Neural progenitor cell (in vitro differentiated cells): ENCODE measurements around the gene GRK6. TPM values are rescaled to one million over a fixed set of nuclear protein-coding genes. Genes with fewer than 3 reads are reported as not detected.

Experiments used
- DNase-seq: peaks from one replicate; pipeline ENCODE4 v3.0.0-alpha.2; 2016; ENCODE audit warnings: low spot score
- H2AFZ ChIP-seq: fragments of 200-600 bp; sonication (generic); replicated peaks from 2 replicates; pipeline ENCODE4 v1.6.1; 2016; ENCODE audit warnings: antibody characterized with exemption
- H3F3A ChIP-seq: fragments of 200-600 bp; sonication (generic); 2 replicates; pipeline ENCODE4 v1.6.1; 2016; ENCODE audit warnings: antibody characterized with exemption, low read depth
- H3K27ac ChIP-seq: fragments of 200-600 bp; sonication (generic); 2 replicates; pipeline ENCODE4 v1.5.1; 2016; ENCODE audit warnings: mild to moderate bottlenecking
- H3K27me3 ChIP-seq: fragments of 200-600 bp; sonication (generic); 2 replicates; pipeline ENCODE4 v1.6.1; 2016; ENCODE audit warnings: mild to moderate bottlenecking, moderate library complexity
- H3K36me3 ChIP-seq: fragments of 200-600 bp; sonication (generic); 2 replicates; pipeline ENCODE4 v1.5.1; 2016
- H3K4me1 ChIP-seq: fragments of 200-600 bp; sonication (generic); 2 replicates; pipeline ENCODE4 v1.6.1; 2016; ENCODE audit warnings: mixed run types
- H3K4me2 ChIP-seq: fragments of 200-600 bp; sonication (generic); 2 replicates; pipeline ENCODE4 v1.6.1; 2016
- H3K4me3 ChIP-seq: fragments of 200-600 bp; sonication (generic); 2 replicates; pipeline ENCODE4 v1.5.1; 2016
- H3K79me2 ChIP-seq: fragments of 200-600 bp; sonication (generic); 2 replicates; pipeline ENCODE4 v1.6.1; 2016; ENCODE audit warnings: low read depth
- H3K9ac ChIP-seq: fragments of 200-600 bp; sonication (generic); 2 replicates; pipeline ENCODE4 v1.6.1; 2016
- H3K9me3 ChIP-seq: fragments of 200-600 bp; sonication (generic); 2 replicates; pipeline ENCODE4 v1.5.1; 2016; ENCODE audit warnings: low read depth
- H4K20me1 ChIP-seq: fragments of 200-600 bp; sonication (generic); 2 replicates; pipeline ENCODE4 v1.6.1; 2016; ENCODE audit warnings: low read depth
- H3K27ac Mint-ChIP-seq: 3 replicates; pipeline ENCODE4 v1.8.0; 2021; ENCODE audit warnings: mixed read lengths
- H3K27me3 Mint-ChIP-seq: 2 replicates; pipeline ENCODE4 v1.8.0; 2022; ENCODE audit warnings: low read depth, mild to moderate bottlenecking, inconsistent platforms, moderate library complexity, mixed read lengths; ENCODE audit not compliant: insufficient read depth
- H3K36me3 Mint-ChIP-seq: 3 replicates; pipeline ENCODE4 v1.8.0; 2021; ENCODE audit warnings: mixed read lengths
- H3K4me1 Mint-ChIP-seq: 3 replicates; pipeline ENCODE4 v1.8.0; 2021; ENCODE audit warnings: mixed read lengths
- H3K4me3 Mint-ChIP-seq: 3 replicates; pipeline ENCODE4 v1.8.0; 2021; ENCODE audit warnings: mild to moderate bottlenecking, moderate library complexity, mixed read lengths
- H3K9me3 Mint-ChIP-seq: 3 replicates; pipeline ENCODE4 v1.8.0; 2020; ENCODE audit warnings: mixed read lengths
- EZH2 ChIP-seq: fragments of 200-600 bp; sonication (generic); IDR thresholded peaks from 2 replicates; pipeline ENCODE4 v1.6.1; 2017; ENCODE audit warnings: antibody characterized with exemption, mild to moderate bottlenecking, moderate library complexity
- EZH2phosphoT487 ChIP-seq: fragments of 200-600 bp; sonication (generic); IDR thresholded peaks from 2 replicates; pipeline ENCODE4 v1.6.1; 2017; ENCODE audit warnings: antibody characterized with exemption
- total RNA-seq: library from RNA; depleted of rRNA; stranded (reverse); fragments of >200 nt; gene quantifications from 2 replicates; pipeline ENCODE4 v1.2.3, GENCODE V29; 2015; ENCODE audit warnings: low replicate concordance
- TF ChIP-seq, protein P1 (sequence below): fragments of 200-600 bp; sonication (generic); IDR thresholded peaks from 2 replicates; pipeline ENCODE4 v1.5.1; 2017; ENCODE audit warnings: antibody characterized with exemption, mild to moderate bottlenecking

GRK6 gene
- total RNA-seq, 1 donor from 2014 or later = 24.0 TPM

DNA sequence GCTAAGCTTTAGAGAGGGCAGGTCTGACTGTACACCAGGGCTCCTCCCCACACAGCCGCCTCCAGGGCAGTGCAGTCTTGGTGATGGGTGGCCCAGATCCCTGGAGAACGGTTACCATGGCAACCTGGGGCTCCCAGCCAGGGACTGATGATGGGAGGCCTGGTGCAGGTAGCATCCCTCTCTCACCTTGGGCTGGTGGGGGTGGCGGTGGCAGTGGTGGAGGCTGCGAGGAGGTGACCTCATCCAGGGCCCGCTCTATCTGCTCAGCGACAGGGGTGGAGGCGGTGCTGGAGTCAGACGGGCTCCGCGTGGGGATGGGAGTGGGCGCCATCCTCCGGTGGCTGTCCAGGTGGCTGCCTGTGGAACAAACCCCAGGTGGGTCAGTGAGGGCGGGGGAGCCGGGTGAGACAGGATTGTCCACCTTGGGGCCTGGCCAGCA is 32.5 kb downstream of the GRK6 start:
- H3K4me3 ChIP-seq = no peak overlapping the region
- Mint-ChIP-seq H3K36me3 (peaks cover 24% of the 10 kb centered on the region), H3K9me3 (no peaks in the 10 kb centered on the region), H3K27me3 (peaks cover 4% of the 10 kb centered on the region), H3K4me3 (no peak overlapping the region), H3K4me1 (peaks cover 30% of the 10 kb centered on the region), H3K27ac (no peak overlapping the region)
- H3K9me3 ChIP-seq = no peaks in the 10 kb centered on the region
- no peak overlapping the region for H3K27ac ChIP-seq
- peak; percentile 49 for DNase-seq
- no peak overlapping the region for H3K4me2 ChIP-seq
- H3K27me3 ChIP-seq = no peaks in the 10 kb centered on the region
- H4K20me1 ChIP-seq = peaks cover 56% of the 10 kb centered on the region
- peaks cover 83% of the 10 kb centered on the region for H3F3A ChIP-seq
- no peak overlapping the region for H3K9ac ChIP-seq
- H3K79me2 ChIP-seq = peaks cover 24% of the 10 kb centered on the region
- TF ChIP-seq, protein P1, sequence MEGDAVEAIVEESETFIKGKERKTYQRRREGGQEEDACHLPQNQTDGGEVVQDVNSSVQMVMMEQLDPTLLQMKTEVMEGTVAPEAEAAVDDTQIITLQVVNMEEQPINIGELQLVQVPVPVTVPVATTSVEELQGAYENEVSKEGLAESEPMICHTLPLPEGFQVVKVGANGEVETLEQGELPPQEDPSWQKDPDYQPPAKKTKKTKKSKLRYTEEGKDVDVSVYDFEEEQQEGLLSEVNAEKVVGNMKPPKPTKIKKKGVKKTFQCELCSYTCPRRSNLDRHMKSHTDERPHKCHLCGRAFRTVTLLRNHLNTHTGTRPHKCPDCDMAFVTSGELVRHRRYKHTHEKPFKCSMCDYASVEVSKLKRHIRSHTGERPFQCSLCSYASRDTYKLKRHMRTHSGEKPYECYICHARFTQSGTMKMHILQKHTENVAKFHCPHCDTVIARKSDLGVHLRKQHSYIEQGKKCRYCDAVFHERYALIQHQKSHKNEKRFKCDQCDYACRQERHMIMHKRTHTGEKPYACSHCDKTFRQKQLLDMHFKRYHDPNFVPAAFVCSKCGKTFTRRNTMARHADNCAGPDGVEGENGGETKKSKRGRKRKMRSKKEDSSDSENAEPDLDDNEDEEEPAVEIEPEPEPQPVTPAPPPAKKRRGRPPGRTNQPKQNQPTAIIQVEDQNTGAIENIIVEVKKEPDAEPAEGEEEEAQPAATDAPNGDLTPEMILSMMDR = no peak
- TF ChIP-seq EZH2 = no peak
- TF ChIP-seq EZH2phosphoT487 = no peak
- peaks cover 10% of the 10 kb centered on the region for H3K4me1 ChIP-seq
- peaks cover 7% of the 10 kb centered on the region for H3K36me3 ChIP-seq
- no peak overlapping the region for H2AFZ ChIP-seq

DNA sequence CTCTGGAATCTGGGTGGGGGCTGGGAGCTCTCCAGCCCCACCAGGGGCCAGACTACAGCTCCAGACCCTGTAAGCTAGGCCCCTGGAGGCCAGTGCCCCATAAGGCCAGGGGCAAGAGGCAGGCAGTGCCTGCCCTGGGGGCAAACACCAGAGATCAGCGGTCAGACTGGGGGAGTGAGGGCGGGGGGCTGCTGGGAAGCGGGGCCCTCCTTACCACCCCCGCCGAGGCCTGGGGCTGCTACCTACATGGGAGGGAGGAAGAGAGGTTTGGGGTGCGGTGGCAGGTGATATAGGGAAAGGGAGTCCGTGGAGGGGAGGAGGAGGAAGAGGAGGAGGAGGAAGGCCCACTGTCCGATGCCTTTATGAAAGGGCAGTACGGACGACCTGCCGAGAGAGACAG is 32.9 kb downstream of the GRK6 start:
- H3K27me3 ChIP-seq = no peaks in the 10 kb centered on the region
- H3F3A ChIP-seq = peaks cover 87% of the 10 kb centered on the region
- H3K4me2 ChIP-seq = no peak overlapping the region
- Mint-ChIP-seq H3K27me3 (peaks cover 3% of the 10 kb centered on the region), H3K36me3 (peaks cover 24% of the 10 kb centered on the region), H3K9me3 (no peaks in the 10 kb centered on the region), H3K27ac (no peak overlapping the region), H3K4me1 (peaks cover 29% of the 10 kb centered on the region), H3K4me3 (no peak overlapping the region)
- DNase-seq = no peak
- no peak overlapping the region for H3K9ac ChIP-seq
- H3K36me3 ChIP-seq = peaks cover 7% of the 10 kb centered on the region
- H3K27ac ChIP-seq = peak overlapping the region; percentile 44
- no peak overlapping the region for H3K4me3 ChIP-seq
- H3K9me3 ChIP-seq = no peaks in the 10 kb centered on the region
- H2AFZ ChIP-seq = no peak overlapping the region
- H4K20me1 ChIP-seq = peaks cover 56% of the 10 kb centered on the region
- no peak for TF ChIP-seq EZH2phosphoT487
- TF ChIP-seq EZH2 = no peak
- H3K79me2 ChIP-seq = peaks cover 27% of the 10 kb centered on the region
- H3K4me1 ChIP-seq = peaks cover 9% of the 10 kb centered on the region

DNA sequence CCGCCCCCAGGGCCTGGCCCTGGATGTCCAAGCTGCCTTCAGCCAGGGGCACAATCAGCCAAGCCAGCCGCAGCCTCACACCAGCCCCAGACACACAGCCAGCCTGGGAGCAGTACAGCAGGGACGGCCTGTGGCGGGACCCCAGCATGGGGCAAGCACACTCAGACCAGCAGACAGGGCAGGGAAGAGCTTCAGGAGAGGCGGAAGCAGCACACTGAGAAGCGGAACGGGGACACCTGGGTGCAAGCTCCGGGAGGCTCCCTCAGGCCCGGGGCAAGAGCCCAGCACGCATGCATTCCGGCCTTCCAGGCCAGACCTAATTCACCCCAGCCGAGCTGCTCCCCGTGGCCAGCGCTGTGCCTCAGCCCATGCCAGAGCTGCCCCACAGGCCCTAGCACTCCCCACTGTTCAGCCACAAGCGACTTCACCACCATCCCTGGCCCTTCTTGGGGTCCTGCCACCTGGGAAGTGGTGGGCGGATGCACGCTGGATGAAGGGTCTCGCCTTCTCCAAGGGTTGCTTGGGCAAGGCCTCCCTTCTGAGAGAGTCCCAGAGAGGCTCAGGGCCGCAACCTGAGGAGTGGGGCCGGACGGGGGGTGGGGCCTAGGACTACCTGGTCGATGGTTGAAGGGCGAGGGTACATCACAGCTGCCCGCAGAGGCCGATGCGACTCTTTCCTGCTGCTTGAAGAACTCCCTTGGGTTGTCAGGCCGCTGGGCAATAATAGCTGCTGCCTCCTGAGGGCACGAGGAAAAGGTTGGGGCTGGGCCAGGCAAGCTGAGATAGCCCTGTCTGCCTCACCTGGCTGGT is 33.5 kb downstream of the GRK6 start:
- Mint-ChIP-seq H3K27me3 (peaks cover 4% of the 10 kb centered on the region), H3K9me3 (peaks cover under 1% of the 10 kb centered on the region), H3K4me1 (peaks cover 29% of the 10 kb centered on the region), H3K27ac (no peak overlapping the region), H3K4me3 (peak overlapping the region; percentile 53), H3K36me3 (peaks cover 24% of the 10 kb centered on the region)
- Histone ChIP-seq H3K9ac (no peak overlapping the region), H3K27me3 (no peaks in the 10 kb centered on the region), H3K36me3 (peaks cover 7% of the 10 kb centered on the region), H3K4me2 (no peak overlapping the region), H3K4me3 (no peak overlapping the region), H3K79me2 (peaks cover 29% of the 10 kb centered on the region), H3K27ac (peak overlapping the region; percentile 44), H3K9me3 (no peaks in the 10 kb centered on the region), H3F3A (peaks cover 90% of the 10 kb centered on the region), H3K4me1 (peaks cover 9% of the 10 kb centered on the region), H2AFZ (no peak overlapping the region), H4K20me1 (peaks cover 56% of the 10 kb centered on the region)
- DNase-seq = no peak
- TF ChIP-seq EZH2 = no peak
- TF ChIP-seq EZH2phosphoT487 = no peak
- TF ChIP-seq, protein P1 = no peak
